Epithelial cell of proximal tubule (primary cell): ENCODE measurements around the gene LYRM7. TPM values are rescaled to one million over a fixed set of nuclear protein-coding genes. Genes with fewer than 3 reads are reported as not detected.
"Not testable (repeated sequence)": the region's sequence is repeated elsewhere in the genome, so short reads cannot be mapped to it uniquely, and the experiment has no call there.

Experiments used
- DNase-seq: peaks from one replicate; pipeline ENCODE4 v3.0.0-alpha.2; 2011; ENCODE audit warnings: low read depth
- H3K4me3 ChIP-seq: 2 replicates; pipeline ENCODE4 v1.5.1; 2011; ENCODE audit warnings: low read depth, mild to moderate bottlenecking, low read length
- CTCF ChIP-seq: conservative IDR thresholded peaks from 2 replicates; pipeline ENCODE4 v1.5.1; 2012; ENCODE audit warnings: low read depth, mild to moderate bottlenecking, low read length
- total RNA-seq: library from RNA; depleted of rRNA; stranded (reverse); fragments of >200 nt; gene quantifications from 2 replicates; pipeline ENCODE4 v1.2.3, GENCODE V29; 2015

LYRM7 gene
- total RNA-seq, 1 donor from 2014 or later, result 1.5 TPM

- no peak for TF ChIP-seq CTCF
- DNase-seq, result no peak
- no peak overlapping the region for H3K4me3 ChIP-seq
Measured at GRCh38 chr5:131182839-131183238, 12.1 kb downstream of the LYRM7 start.

DNA sequence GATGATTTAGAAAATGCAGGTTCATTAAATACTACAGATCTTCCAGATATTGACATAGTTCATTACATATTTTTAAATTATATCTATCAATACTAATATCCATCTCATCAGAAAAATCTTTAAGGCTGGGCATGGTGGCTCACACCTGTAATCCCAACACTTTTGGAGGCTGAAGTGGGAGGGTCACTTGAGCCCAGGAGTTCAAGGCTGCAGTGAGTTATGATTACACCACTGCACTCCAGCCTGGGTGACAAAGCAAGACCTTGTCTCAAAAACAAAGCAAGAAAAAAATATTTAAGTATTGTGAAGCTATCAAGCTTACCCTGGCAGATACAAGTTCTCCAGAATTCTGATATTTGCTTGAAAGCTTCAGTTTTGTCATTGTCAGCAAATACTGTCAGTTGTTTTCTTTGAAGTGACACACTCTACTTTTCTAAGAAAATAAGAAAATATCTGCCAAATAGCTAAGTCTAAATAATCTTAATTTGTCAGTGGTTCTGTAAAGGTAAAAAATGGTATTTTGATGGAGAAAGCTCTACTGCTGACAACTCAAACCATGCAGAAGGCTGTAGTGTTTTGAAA, 14.9 kb downstream of the LYRM7 start:
- no peak for DNase-seq
- no peak for TF ChIP-seq CTCF
- H3K4me3 ChIP-seq, result no peak overlapping the region

GRCh38 chr5:131186561-131187256, 16.0 kb downstream of the LYRM7 start:
- H3K4me3 ChIP-seq, result no peak overlapping the region
- TF ChIP-seq CTCF, result no peak
- no peak for DNase-seq

GRCh38 chr5:131193106-131193505, 22.4 kb downstream of the LYRM7 start:
- no peak for TF ChIP-seq CTCF
- no peak overlapping the region for H3K4me3 ChIP-seq
- no peak for DNase-seq

- not testable (repeated sequence) for H3K4me3 ChIP-seq, DNase-seq
Measured at GRCh38 chr5:131193897-131194296, 23.2 kb downstream of the LYRM7 start.

- no peak overlapping the region for H3K4me3 ChIP-seq
- TF ChIP-seq CTCF, result no peak
Measured at GRCh38 chr5:131194725-131195124, 24.0 kb downstream of the LYRM7 start.

GRCh38 chr5:131195696-131196095, 25.0 kb downstream of the LYRM7 start:
- DNase-seq, result no peak
- no peak overlapping the region for H3K4me3 ChIP-seq
- TF ChIP-seq CTCF, result no peak

More at GRCh38 chr5:131194725-131195124, 24.0 kb downstream of the LYRM7 start:
- no peak for DNase-seq
